Measurements from ENCODE around the gene PLCG2.
"Not testable (repeated sequence)": the region's sequence is repeated elsewhere in the genome, so short reads cannot be mapped to it uniquely, and the experiment has no call there.

PLCG2 gene

DNA sequence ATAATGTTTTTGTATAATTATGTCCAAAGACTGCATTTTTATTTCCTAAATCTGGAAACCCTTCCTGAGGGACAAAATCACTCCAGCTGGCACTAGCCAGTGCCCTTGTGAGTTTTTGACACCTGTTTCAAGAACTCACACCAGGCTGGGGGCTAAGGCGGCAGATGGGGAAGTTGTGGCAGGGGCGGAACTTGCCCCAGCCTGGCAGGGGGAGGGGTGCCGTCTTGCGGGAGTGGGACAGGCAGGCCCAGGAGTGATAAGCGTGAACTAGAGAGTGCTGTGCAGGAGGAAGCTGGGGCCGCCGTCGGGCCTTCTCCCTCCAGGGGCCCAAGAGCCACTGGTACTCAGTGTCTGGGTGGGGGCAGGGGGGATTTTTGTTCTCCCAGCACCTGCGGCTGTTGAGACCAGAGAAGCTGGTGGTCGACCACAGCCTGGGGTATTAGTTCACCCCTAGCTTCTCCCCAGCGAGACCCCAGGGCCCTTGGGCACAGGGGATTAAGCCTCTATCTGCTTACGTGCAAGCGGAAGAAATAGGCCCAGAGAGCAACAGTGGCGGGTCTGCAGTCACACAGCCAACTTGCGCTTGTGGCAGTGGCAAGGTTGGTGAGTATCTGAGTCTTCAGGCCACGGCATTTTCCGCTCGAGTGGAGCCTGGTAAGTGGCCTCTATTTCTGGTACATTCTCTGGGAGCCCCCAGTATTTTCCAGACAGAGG lies 40.2 kb upstream of the PLCG2 start:
- peak overlapping the region in 5 of 10 experiments; percentile 15 to 47 (median 20); a peak in 8 of 20 replicates for H3K4me3 ChIP-seq
- no peaks in the 10 kb centered on the region for H4K20me1 ChIP-seq
- peaks cover 38 to 48% (median 41%) of the 10 kb centered on the region in 10 experiments for H3K4me1 ChIP-seq
- peak overlapping the region; percentile 35 to 75 (median 63); a peak in 21 of 22 replicates for H3K9ac ChIP-seq
- no peak for TF ChIP-seq Cebpa-rat (IDR thresholded peaks at IDR 0.05)
- no peaks in the 10 kb centered on the region for H3K9me3 ChIP-seq (replicated peaks in 1 of 11)
- H3K36me3 ChIP-seq = no peaks in the 10 kb centered on the region
- H3K27ac ChIP-seq = peak overlapping the region; percentile 32 to 83 (median 71); a peak in 21 of 22 replicates
- no peaks in the 10 kb centered on the region for H3K27me3 ChIP-seq
- H3K4me2 ChIP-seq = peak overlapping the region; percentile 63 to 99 (median 92)

DNA sequence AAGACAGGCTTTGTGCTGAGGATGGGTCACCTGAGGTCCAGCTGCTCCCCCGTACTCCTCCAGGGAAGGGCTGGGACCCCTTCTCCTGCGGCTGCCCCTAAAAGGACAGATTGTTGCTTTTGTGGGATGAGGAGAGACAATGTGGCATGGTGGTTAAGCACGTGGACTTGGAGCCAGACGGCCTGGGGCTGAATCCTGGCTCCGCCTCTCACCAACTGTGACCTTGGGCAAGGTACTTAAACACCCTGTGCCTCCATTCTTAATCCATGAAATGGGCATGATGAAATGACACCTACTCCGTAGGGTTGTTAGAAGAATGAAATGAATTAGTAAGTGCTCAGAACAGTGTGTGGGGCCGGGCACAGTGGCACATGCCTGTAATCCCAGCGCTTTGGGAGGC lies 39.6 kb upstream of the PLCG2 start:
- Histone ChIP-seq H3K4me3 (peak overlapping the region in 5 of 10 experiments; percentile 15 to 47 (median 20); a peak in 8 of 20 replicates), H3K4me1 (peaks cover 38 to 48% (median 41%) of the 10 kb centered on the region in 10 experiments), H3K4me2 (peak overlapping the region; percentile 63 to 99 (median 92)), H3K36me3 (no peaks in the 10 kb centered on the region), H3K9me3 (replicated peaks in 1 of 11) (no peaks in the 10 kb centered on the region), H3K27ac (peak overlapping the region; percentile 32 to 83 (median 71); a peak in 21 of 22 replicates), H4K20me1 (no peaks in the 10 kb centered on the region), H3K27me3 (no peaks in the 10 kb centered on the region), H3K9ac (peak overlapping the region; percentile 35 to 75 (median 63); a peak in 21 of 22 replicates)
- TF ChIP-seq Cebpa-rat (IDR thresholded peaks at IDR 0.05) = no peak

DNA sequence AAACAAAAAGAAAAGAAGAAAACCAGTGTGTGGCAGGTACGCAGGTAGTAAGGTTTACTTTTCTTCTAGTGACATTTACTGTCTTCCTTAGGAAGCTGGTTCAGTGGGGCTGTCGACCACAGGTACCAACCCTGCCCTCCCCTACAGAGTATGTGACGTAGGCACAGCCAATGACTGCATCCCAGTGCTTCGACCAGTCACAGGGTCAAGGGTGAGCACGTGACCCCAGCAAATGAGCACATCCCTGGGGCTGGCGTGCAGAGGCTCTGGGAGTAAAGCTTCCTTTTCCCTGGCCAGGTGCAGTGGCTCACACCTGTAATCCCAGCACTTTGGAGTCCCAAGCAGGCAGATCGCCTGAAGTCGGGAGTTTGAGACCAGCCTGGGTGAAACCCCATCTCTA lies 38.9 kb upstream of the PLCG2 start:
- H3K4me1 ChIP-seq = peaks cover 38 to 48% (median 41%) of the 10 kb centered on the region in 10 experiments
- no peaks in the 10 kb centered on the region for H3K9me3 ChIP-seq (replicated peaks in 1 of 11)
- H3K36me3 ChIP-seq = no peaks in the 10 kb centered on the region
- no peak for TF ChIP-seq Cebpa-rat (IDR thresholded peaks at IDR 0.05)
- peak overlapping the region in 3 of 11 experiments; percentile 14 to 26 (median 18); a peak in 1 of 22 replicates for H3K9ac ChIP-seq
- H3K27me3 ChIP-seq = no peaks in the 10 kb centered on the region
- H4K20me1 ChIP-seq = no peaks in the 10 kb centered on the region
- H3K4me2 ChIP-seq = peak overlapping the region; percentile 63 to 99 (median 92)
- H3K4me3 ChIP-seq = no peak overlapping the region
- peak overlapping the region in 5 of 11 experiments; percentile 32 to 70 (median 44); a peak in 9 of 22 replicates for H3K27ac ChIP-seq

DNA sequence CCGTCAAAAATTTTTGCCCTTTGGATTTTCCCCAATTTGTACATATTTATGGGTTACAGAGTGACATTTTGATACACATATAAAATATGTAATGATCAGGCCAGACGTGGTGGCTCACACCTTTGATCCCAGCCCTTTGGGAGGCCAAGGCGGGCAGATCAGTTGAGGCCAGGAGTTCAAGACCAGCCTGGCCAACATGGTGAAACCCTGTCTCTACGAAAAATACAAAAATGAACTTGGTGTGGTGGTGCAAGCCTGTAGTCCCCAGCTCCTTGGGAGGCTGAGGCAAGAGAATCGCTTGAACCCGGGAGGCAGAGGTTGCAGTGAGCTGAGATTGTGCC lies 37.7 kb upstream of the PLCG2 start:
- not testable (repeated sequence) for H3K27ac ChIP-seq; H4K20me1 ChIP-seq; H3K4me3 ChIP-seq; H3K9me3 ChIP-seq (replicated peaks in 1 of 11); H3K9ac ChIP-seq; H3K27me3 ChIP-seq; H3K36me3 ChIP-seq
- peaks cover 48 to 58% (median 50%) of the 10 kb centered on the region in 10 experiments for H3K4me1 ChIP-seq
- H3K4me2 ChIP-seq = peak overlapping the region in 6 of 11 experiments; percentile 89 to 99 (median 92); a peak in 7 of 22 replicates

DNA sequence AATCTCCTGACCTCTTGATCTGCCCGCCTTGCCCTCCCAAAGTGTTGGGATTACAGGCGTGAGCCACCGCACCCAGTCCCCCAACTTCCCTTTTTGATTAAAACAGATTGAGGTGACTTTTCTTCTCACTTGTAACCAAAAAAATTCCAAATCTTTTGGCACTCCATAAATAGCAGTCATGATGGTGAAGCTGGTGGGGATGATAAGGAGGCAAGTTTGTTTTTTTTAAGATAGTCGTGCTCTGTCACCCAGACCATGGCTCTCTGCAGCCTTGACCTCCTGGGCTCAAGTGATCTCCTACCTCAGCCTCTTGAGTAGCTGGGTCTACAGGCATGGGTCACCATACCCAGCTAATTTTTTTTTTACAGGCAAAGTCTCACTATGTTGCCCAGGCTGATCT lies 34.7 kb upstream of the PLCG2 start:
- no peak overlapping the region for H3K9ac ChIP-seq
- no peak for TF ChIP-seq Cebpa-rat (IDR thresholded peaks at IDR 0.05)
- no peaks in the 10 kb centered on the region for H3K9me3 ChIP-seq (replicated peaks in 1 of 11)
- H3K4me3 ChIP-seq = no peak overlapping the region
- H3K36me3 ChIP-seq = no peaks in the 10 kb centered on the region
- H3K4me1 ChIP-seq = peaks cover 48 to 62% (median 53%) of the 10 kb centered on the region in 10 experiments
- H3K27me3 ChIP-seq = no peaks in the 10 kb centered on the region
- no peaks in the 10 kb centered on the region for H4K20me1 ChIP-seq
- no peak overlapping the region for H3K27ac ChIP-seq
- no peak overlapping the region for H3K4me2 ChIP-seq

DNA sequence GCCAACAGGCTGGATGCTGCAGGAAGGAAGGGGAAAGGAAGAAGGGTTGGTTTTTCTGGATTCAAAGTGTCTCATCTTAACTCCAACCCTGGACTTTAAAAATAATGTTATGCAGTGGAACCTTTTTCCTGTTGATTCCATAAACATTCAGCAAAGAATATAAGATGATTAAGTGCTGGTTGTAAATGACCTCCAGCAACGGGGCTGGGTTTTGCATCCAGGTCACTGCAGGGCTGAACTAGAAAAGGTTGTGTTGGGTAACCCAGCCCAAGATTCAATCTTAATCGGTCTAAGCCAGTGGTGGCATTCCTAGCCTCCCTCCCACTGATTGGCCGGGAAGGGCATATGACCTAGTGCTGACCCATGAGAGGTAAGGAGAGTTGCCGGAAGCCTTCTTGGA lies 34.2 kb upstream of the PLCG2 start:
- Histone ChIP-seq H3K27me3 (no peaks in the 10 kb centered on the region), H3K4me2 (no peak overlapping the region), H3K9me3 (replicated peaks in 1 of 11) (no peaks in the 10 kb centered on the region), H3K36me3 (no peaks in the 10 kb centered on the region), H3K9ac (no peak overlapping the region), H4K20me1 (no peaks in the 10 kb centered on the region), H3K4me3 (no peak overlapping the region), H3K27ac (no peak overlapping the region), H3K4me1 (peaks cover 47 to 62% (median 52%) of the 10 kb centered on the region in 10 experiments)
- no peak for TF ChIP-seq Cebpa-rat (IDR thresholded peaks at IDR 0.05)

DNA sequence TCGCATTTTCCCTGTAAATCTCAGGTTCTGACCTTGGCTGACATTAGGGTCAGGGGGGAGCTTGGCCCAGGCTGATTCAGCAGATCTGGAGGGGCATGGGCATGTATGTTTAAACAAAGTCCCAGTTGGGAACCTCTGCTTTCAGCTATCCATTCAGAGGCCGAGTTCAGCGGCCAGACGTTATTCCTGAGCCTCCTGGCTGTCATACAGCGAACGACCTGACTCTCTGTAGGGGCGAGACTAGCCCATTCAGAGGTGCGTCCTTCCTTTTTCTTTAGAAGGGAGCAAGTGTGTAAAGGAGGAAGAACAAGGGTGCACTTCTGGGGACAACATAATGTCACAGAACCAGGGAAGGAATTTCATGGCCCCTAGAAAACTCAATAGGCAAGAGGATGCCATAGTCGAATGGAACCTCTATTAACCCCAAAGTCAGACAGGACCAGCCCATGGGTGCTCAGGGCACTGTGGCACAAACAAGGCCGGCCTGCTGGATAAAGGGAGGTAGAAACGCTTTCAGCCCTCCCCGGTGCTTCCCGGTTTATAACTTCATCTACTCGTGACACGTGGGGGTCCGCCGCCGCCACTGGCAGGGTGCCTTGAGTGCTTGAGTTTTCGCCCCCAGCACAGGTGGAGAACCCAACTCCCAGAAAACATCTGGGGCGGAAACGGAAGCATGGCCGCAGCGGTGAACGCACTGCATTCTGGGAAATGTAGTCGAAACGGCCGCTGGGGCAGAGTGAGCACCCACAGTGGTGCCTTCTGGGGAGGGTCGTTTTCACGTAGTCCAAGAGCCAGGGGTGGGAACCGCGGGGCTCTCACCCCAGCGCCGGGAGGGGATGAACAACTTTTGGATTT lies 33.2 kb upstream of the PLCG2 start:
- Histone ChIP-seq H3K36me3 (no peaks in the 10 kb centered on the region), H3K27me3 (no peaks in the 10 kb centered on the region), H3K9me3 (replicated peaks in 1 of 11) (no peaks in the 10 kb centered on the region), H3K4me2 (peak overlapping the region; percentile 64 to 93 (median 87)), H3K4me3 (peak overlapping the region; percentile 25 to 68 (median 52); a peak in 19 of 20 replicates), H3K27ac (peak overlapping the region; percentile 15 to 71 (median 56); a peak in 21 of 22 replicates), H3K4me1 (peaks cover 37 to 55% (median 44%) of the 10 kb centered on the region in 10 experiments), H3K9ac (peak overlapping the region in 9 of 11 experiments; percentile 17 to 54 (median 37); a peak in 10 of 22 replicates), H4K20me1 (no peaks in the 10 kb centered on the region)
- no peak for TF ChIP-seq Cebpa-rat (IDR thresholded peaks at IDR 0.05)

DNA sequence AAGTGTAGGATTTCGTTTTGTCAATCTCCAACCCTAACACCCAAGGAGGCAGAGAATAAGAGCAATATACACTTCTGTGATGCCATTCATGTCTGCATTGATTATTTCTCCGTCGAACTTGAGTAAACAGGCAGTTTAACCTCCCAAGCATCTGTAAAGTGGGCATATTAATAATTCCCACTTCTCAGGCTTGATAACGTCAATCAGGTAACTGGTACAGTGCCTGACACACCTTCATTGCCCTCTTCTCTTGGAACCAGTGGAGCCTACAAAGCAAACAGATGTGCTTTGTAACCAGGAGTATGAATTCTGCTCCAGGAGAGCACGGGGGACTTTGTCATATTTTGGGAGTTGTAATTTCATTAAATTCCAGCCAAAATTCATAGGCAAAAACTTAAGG lies 32.5 kb upstream of the PLCG2 start:
- H3K9ac ChIP-seq = peak overlapping the region in 4 of 11 experiments; percentile 37 to 54 (median 52); a peak in 5 of 22 replicates
- H3K27me3 ChIP-seq = no peaks in the 10 kb centered on the region
- peaks cover 40 to 55% (median 44%) of the 10 kb centered on the region in 10 experiments for H3K4me1 ChIP-seq
- H3K9me3 ChIP-seq (replicated peaks in 1 of 11) = no peaks in the 10 kb centered on the region
- H3K36me3 ChIP-seq = no peaks in the 10 kb centered on the region
- H3K4me3 ChIP-seq = peak overlapping the region in 9 of 10 experiments; percentile 25 to 68 (median 53); a peak in 16 of 20 replicates
- no peak for TF ChIP-seq Cebpa-rat (IDR thresholded peaks at IDR 0.05)
- H3K4me2 ChIP-seq = peak overlapping the region; percentile 64 to 93 (median 87)
- H4K20me1 ChIP-seq = no peaks in the 10 kb centered on the region
- peak overlapping the region in 8 of 11 experiments; percentile 38 to 70 (median 57); a peak in 8 of 22 replicates for H3K27ac ChIP-seq

All from BLaER1 treated with 17β-estradiol and CSF1 and Interleukin-3, amounts not matched to agents 10 nM and 100 nM (cell line).